Stimulated activated CD8-positive, alpha-beta memory T cell treated with anti-CD3 and anti-CD28 coated beads, Interleukin-12 subunit alpha, Interleukin-12 subunit beta, amount 100 ng/mL, for 24 hours (primary cell): Measurements from ENCODE around the gene CAMK2G.

Experiments
- DNase-seq: peaks from one replicate; pipeline ENCODE4 v3.0.0-alpha.2; 2020; ENCODE audit errors: extremely low read depth

CAMK2G gene

GRCh38 chr10:73771722-73772280 is 102.6 kb downstream of the CAMK2G start:
- peak; percentile 49 for DNase-seq

- DNase-seq: no peak
These were observed 105.0 kb downstream of the CAMK2G start for GRCh38 chr10:73769396-73769795.

- DNase-seq: no peak
These were observed 105.5 kb downstream of the CAMK2G start for GRCh38 chr10:73768881-73769280.

GRCh38 chr10:73765066-73765465 is 109.3 kb downstream of the CAMK2G start:
- DNase-seq: no peak

- no peak for DNase-seq
These were observed 111.0 kb downstream of the CAMK2G start for GRCh38 chr10:73763343-73763742.

GRCh38 chr10:73762915-73763314 is 111.4 kb downstream of the CAMK2G start:
- no peak for DNase-seq
